ENCODE measurements around the gene FAH. TPM values are rescaled to one million over a fixed set of nuclear protein-coding genes. Genes with fewer than 3 reads are reported as not detected.

FAH gene
- total and polyA plus RNA-seq, 2 experiments from 2014 or later = 16.3 to 20.3 TPM

DNA sequence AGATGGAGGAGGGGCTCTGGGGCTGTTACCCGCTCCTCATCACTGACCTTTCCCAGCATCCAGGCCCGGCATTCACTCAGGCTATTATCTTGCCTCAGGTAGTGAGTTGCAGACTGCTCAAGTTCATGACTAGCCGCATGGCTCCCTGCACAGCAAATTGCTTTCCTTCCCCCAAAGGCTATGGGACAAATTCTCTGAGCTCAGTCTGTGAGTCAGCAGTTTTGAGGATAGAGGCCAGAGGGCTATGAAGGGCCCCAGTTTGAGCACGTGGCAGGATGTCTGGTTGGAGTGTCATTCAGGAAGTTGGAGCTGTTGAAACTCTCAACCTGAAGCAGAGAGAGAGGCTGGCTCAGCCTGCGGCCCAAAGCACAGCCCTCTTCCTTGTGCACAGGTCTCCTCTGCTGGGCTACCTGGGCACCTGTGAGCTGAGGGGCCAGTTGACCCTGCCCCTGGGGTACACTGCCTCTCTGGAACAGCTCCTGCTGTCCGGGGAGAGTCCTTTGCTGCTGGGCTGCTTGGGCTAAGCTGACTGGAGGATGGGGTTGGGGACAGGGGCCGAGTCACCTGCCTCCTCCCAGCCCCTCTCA lies 7.9 kb downstream of the FAH start:
- DNase-seq (ENCODE audit: low spot score) (no peak), ATAC-seq (no peak)
- TF ChIP-seq, protein P1, sequence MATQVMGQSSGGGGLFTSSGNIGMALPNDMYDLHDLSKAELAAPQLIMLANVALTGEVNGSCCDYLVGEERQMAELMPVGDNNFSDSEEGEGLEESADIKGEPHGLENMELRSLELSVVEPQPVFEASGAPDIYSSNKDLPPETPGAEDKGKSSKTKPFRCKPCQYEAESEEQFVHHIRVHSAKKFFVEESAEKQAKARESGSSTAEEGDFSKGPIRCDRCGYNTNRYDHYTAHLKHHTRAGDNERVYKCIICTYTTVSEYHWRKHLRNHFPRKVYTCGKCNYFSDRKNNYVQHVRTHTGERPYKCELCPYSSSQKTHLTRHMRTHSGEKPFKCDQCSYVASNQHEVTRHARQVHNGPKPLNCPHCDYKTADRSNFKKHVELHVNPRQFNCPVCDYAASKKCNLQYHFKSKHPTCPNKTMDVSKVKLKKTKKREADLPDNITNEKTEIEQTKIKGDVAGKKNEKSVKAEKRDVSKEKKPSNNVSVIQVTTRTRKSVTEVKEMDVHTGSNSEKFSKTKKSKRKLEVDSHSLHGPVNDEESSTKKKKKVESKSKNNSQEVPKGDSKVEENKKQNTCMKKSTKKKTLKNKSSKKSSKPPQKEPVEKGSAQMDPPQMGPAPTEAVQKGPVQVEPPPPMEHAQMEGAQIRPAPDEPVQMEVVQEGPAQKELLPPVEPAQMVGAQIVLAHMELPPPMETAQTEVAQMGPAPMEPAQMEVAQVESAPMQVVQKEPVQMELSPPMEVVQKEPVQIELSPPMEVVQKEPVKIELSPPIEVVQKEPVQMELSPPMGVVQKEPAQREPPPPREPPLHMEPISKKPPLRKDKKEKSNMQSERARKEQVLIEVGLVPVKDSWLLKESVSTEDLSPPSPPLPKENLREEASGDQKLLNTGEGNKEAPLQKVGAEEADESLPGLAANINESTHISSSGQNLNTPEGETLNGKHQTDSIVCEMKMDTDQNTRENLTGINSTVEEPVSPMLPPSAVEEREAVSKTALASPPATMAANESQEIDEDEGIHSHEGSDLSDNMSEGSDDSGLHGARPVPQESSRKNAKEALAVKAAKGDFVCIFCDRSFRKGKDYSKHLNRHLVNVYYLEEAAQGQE (IDR thresholded peaks at IDR 0.05; ENCODE audit: unreplicated experiment) = no peak
- TF ChIP-seq ZNF114 (CRISPR knock-in tag; IDR thresholded peaks at IDR 0.05) = no peak
- no peak for TF ChIP-seq CREB1 (CRISPR knock-in tag; IDR thresholded peaks at IDR 0.05; ENCODE audit: low read depth)
- Histone ChIP-seq H3K27me3 (ENCODE audit: insufficient read depth) (no peaks in the 10 kb centered on the region), H3K4me3 (no peak overlapping the region), H3K27ac (ENCODE audit: low read depth) (no peak overlapping the region), H4K20me1 (replicated peaks; ENCODE audit: insufficient read depth) (no peaks in the 10 kb centered on the region), H2AFZ (no peak overlapping the region), H3K4me1 (ENCODE audit: insufficient read depth) (no peaks in the 10 kb centered on the region), H3K79me2 (replicated peaks; ENCODE audit: insufficient read depth) (no peaks in the 10 kb centered on the region), H3F3A (replicated peaks; ENCODE audit: low read depth) (no peaks in the 10 kb centered on the region), H3K36me3 (ENCODE audit: insufficient read depth) (no peaks in the 10 kb centered on the region; the same call in none of the 2 replicates), H3K4me2 (no peak overlapping the region), H3K9me2 (ENCODE audit: insufficient read depth) (no peaks in the 10 kb centered on the region)
- peak overlapping the region; percentile 93 for H3K27ac Mint-ChIP-seq
- no peak overlapping the region for H3K4me3 Mint-ChIP-seq
- H3K27me3 Mint-ChIP-seq (ENCODE audit: insufficient read depth, low read depth, poor library complexity) = peaks cover 7% of the 10 kb centered on the region
- H3K36me3 Mint-ChIP-seq (ENCODE audit: low read depth) = peaks cover 27% of the 10 kb centered on the region
- no peaks in the 10 kb centered on the region; the same call in 2 of the 3 replicates for H3K9me3 Mint-ChIP-seq
- 0 out of 3 replicates have a peak, but pooled peaks cover 2% of the 10 kb centered on the region for H3K4me1 Mint-ChIP-seq

DNA sequence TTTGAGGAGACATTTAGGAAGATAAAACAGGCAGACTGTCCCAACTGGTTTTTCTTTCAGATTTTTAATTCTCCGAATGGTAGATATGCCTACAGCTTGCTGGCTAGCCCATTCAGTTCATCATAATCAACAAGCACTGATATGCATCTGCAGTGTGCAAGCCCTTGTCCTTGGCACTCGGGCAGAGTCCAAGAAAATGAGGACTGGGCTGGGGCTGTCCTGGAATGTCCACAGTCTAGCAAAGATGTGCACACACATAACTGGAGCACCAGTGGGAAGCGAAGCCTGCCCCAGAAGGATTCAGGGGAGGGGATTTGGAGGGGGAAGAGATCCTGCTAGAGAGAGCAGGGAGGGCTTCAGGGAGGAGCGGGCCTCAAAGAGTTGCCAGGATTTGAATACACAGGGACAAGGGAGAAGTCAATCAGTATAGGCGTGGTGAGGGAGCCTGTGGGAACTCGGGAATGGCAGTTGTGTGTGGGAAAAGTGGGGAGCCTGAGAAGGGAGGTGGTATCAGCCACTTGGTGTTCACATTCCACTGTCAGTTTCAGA lies 8.7 kb downstream of the FAH start:
- Histone ChIP-seq H3K27me3 (ENCODE audit: insufficient read depth) (no peaks in the 10 kb centered on the region), H3F3A (replicated peaks; ENCODE audit: low read depth) (no peaks in the 10 kb centered on the region), H3K79me2 (replicated peaks; ENCODE audit: insufficient read depth) (no peaks in the 10 kb centered on the region), H3K4me3 (no peak overlapping the region), H2AFZ (no peak overlapping the region), H3K36me3 (ENCODE audit: insufficient read depth) (no peaks in the 10 kb centered on the region; the same call in none of the 2 replicates), H3K4me1 (ENCODE audit: insufficient read depth) (no peaks in the 10 kb centered on the region), H4K20me1 (replicated peaks; ENCODE audit: insufficient read depth) (no peaks in the 10 kb centered on the region), H3K4me2 (no peak overlapping the region), H3K9me2 (ENCODE audit: insufficient read depth) (no peaks in the 10 kb centered on the region), H3K27ac (ENCODE audit: low read depth) (no peak overlapping the region)
- H3K36me3 Mint-ChIP-seq (ENCODE audit: low read depth) = peaks cover 27% of the 10 kb centered on the region
- DNase-seq (ENCODE audit: low spot score) (no peak), ATAC-seq (no peak)
- peak overlapping the region; percentile 36; the same call in 1 of the 2 replicates for H3K27ac Mint-ChIP-seq
- peaks cover 7% of the 10 kb centered on the region for H3K27me3 Mint-ChIP-seq (ENCODE audit: insufficient read depth, low read depth, poor library complexity)
- no peaks in the 10 kb centered on the region for H3K4me1 Mint-ChIP-seq
- no peaks in the 10 kb centered on the region; the same call in 2 of the 3 replicates for H3K9me3 Mint-ChIP-seq
- H3K4me3 Mint-ChIP-seq = no peak overlapping the region
- TF ChIP-seq, protein P2, sequence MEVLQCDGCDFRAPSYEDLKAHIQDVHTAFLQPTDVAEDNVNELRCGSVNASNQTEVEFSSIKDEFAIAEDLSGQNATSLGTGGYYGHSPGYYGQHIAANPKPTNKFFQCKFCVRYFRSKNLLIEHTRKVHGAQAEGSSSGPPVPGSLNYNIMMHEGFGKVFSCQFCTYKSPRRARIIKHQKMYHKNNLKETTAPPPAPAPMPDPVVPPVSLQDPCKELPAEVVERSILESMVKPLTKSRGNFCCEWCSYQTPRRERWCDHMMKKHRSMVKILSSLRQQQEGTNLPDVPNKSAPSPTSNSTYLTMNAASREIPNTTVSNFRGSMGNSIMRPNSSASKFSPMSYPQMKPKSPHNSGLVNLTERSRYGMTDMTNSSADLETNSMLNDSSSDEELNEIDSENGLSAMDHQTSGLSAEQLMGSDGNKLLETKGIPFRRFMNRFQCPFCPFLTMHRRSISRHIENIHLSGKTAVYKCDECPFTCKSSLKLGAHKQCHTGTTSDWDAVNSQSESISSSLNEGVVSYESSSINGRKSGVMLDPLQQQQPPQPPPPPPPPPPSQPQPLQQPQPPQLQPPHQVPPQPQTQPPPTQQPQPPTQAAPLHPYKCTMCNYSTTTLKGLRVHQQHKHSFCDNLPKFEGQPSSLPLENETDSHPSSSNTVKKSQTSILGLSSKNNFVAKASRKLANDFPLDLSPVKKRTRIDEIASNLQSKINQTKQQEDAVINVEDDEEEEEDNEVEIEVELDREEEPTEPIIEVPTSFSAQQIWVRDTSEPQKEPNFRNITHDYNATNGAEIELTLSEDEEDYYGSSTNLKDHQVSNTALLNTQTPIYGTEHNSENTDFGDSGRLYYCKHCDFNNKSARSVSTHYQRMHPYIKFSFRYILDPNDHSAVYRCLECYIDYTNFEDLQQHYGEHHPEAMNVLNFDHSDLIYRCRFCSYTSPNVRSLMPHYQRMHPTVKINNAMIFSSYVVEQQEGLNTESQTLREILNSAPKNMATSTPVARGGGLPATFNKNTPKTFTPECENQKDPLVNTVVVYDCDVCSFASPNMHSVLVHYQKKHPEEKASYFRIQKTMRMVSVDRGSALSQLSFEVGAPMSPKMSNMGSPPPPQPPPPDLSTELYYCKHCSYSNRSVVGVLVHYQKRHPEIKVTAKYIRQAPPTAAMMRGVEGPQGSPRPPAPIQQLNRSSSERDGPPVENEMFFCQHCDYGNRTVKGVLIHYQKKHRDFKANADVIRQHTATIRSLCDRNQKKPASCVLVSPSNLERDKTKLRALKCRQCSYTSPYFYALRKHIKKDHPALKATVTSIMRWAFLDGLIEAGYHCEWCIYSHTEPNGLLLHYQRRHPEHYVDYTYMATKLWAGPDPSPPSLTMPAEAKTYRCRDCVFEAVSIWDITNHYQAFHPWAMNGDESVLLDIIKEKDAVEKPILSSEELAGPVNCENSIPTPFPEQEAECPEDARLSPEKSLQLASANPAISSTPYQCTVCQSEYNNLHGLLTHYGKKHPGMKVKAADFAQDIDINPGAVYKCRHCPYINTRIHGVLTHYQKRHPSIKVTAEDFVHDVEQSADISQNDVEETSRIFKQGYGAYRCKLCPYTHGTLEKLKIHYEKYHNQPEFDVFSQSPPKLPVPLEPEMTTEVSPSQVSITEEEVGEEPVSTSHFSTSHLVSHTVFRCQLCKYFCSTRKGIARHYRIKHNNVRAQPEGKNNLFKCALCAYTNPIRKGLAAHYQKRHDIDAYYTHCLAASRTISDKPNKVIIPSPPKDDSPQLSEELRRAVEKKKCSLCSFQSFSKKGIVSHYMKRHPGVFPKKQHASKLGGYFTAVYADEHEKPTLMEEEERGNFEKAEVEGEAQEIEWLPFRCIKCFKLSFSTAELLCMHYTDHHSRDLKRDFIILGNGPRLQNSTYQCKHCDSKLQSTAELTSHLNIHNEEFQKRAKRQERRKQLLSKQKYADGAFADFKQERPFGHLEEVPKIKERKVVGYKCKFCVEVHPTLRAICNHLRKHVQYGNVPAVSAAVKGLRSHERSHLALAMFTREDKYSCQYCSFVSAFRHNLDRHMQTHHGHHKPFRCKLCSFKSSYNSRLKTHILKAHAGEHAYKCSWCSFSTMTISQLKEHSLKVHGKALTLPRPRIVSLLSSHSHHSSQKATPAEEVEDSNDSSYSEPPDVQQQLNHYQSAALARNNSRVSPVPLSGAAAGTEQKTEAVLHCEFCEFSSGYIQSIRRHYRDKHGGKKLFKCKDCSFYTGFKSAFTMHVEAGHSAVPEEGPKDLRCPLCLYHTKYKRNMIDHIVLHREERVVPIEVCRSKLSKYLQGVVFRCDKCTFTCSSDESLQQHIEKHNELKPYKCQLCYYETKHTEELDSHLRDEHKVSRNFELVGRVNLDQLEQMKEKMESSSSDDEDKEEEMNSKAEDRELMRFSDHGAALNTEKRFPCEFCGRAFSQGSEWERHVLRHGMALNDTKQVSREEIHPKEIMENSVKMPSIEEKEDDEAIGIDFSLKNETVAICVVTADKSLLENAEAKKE (CRISPR knock-in tag; IDR thresholded peaks at IDR 0.05) = no peak
- no peak for TF ChIP-seq EZH2phosphoT487 (IDR thresholded peaks at IDR 0.05; ENCODE audit: unreplicated experiment)
- no peak for TF ChIP-seq NANOG (IDR thresholded peaks at IDR 0.05; ENCODE audit: borderline replicate concordance)
- no peak for TF ChIP-seq ZNF331 (CRISPR knock-in tag; IDR thresholded peaks at IDR 0.05; ENCODE audit: low read depth)
- no peak for TF ChIP-seq ZNF114 (CRISPR knock-in tag; IDR thresholded peaks at IDR 0.05)
- no peak for TF ChIP-seq STAT1 (IDR thresholded peaks at IDR 0.05; ENCODE audit: unreplicated experiment)
- TF ChIP-seq, protein P3, sequence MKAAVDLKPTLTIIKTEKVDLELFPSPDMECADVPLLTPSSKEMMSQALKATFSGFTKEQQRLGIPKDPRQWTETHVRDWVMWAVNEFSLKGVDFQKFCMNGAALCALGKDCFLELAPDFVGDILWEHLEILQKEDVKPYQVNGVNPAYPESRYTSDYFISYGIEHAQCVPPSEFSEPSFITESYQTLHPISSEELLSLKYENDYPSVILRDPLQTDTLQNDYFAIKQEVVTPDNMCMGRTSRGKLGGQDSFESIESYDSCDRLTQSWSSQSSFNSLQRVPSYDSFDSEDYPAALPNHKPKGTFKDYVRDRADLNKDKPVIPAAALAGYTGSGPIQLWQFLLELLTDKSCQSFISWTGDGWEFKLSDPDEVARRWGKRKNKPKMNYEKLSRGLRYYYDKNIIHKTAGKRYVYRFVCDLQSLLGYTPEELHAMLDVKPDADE (IDR thresholded peaks at IDR 0.05) = no peak
- no peak for TF ChIP-seq EZH2 (IDR thresholded peaks at IDR 0.05; ENCODE audit: low read depth, unreplicated experiment)
- TF ChIP-seq JUNB (IDR thresholded peaks at IDR 0.05; ENCODE audit: unreplicated experiment) = no peak
